Neural crest cell (in vitro differentiated cells): Measurements from ENCODE around the gene PLPP1. TPM values are rescaled to one million over a fixed set of nuclear protein-coding genes. Genes with fewer than 3 reads are reported as not detected.

ENCODE experiments used
- DNase-seq: peaks from one replicate; pipeline ENCODE4 v3.0.0; 2021; ENCODE audit warnings: low read depth, mixed read lengths, low spot score
- H3K27ac Mint-ChIP-seq: one replicate; pipeline ENCODE4 v1.8.0; 2021; ENCODE audit warnings: mild to moderate bottlenecking, mixed read lengths; ENCODE audit not compliant: unreplicated experiment
- H3K27me3 Mint-ChIP-seq: 2 replicates; pipeline ENCODE4 v1.8.0; 2021; ENCODE audit warnings: low read depth, mild to moderate bottlenecking, mixed read lengths
- H3K36me3 Mint-ChIP-seq: 2 replicates; pipeline ENCODE4 v1.8.0; 2021; ENCODE audit warnings: low read depth, mild to moderate bottlenecking, mixed read lengths
- H3K4me1 Mint-ChIP-seq: 2 replicates; pipeline ENCODE4 v1.8.0; 2021; ENCODE audit warnings: mixed read lengths
- H3K4me3 Mint-ChIP-seq: one replicate; pipeline ENCODE4 v1.8.0; 2021; ENCODE audit warnings: mild to moderate bottlenecking, mixed read lengths
- H3K9me3 Mint-ChIP-seq: 2 replicates; pipeline ENCODE4 v1.8.0; 2021; ENCODE audit warnings: mixed read lengths
- total RNA-seq: library from RNA; stranded (reverse); gene quantifications from 2 replicates; pipeline ENCODE4 v1.2.1, GENCODE V29; 2021
- TF ChIP-seq, protein P1 (sequence below): fragments of 200-600 bp; sonication (generic); conservative IDR thresholded peaks from 2 replicates; pipeline ENCODE4 v1.5.0; 2021; ENCODE audit warnings: antibody characterized with exemption, mild to moderate bottlenecking

PLPP1 gene
- total RNA-seq, 1 donor from 2014 or later, result 13.2 TPM

DNA sequence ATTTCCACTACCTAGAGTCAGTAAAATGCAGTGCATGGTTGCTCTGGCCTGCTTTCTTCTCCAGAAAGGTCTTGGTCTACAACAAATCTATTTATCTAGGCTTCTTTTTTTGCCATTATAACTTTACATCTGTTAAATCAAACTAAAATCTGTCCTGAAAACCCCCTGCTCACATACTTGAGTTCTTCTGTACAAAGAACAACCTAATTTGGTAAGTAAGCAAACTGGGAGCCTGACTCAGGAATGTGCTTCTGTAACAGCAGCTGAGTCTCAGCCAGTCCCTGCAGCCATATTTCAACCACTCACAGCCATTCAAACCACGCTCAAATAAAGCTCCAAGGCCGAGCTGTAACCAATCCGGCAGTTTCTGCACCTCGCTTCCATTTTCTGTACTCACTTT is 95.8 kb downstream of the PLPP1 start:
- no peak overlapping the region for H3K27ac Mint-ChIP-seq
- H3K4me3 Mint-ChIP-seq, result no peak overlapping the region
- H3K27me3 Mint-ChIP-seq, result no peaks in the 10 kb centered on the region
- DNase-seq, result no peak
- peaks cover 17% of the 10 kb centered on the region for H3K9me3 Mint-ChIP-seq
- H3K4me1 Mint-ChIP-seq, result peaks cover 27% of the 10 kb centered on the region
- TF ChIP-seq, protein P1, sequence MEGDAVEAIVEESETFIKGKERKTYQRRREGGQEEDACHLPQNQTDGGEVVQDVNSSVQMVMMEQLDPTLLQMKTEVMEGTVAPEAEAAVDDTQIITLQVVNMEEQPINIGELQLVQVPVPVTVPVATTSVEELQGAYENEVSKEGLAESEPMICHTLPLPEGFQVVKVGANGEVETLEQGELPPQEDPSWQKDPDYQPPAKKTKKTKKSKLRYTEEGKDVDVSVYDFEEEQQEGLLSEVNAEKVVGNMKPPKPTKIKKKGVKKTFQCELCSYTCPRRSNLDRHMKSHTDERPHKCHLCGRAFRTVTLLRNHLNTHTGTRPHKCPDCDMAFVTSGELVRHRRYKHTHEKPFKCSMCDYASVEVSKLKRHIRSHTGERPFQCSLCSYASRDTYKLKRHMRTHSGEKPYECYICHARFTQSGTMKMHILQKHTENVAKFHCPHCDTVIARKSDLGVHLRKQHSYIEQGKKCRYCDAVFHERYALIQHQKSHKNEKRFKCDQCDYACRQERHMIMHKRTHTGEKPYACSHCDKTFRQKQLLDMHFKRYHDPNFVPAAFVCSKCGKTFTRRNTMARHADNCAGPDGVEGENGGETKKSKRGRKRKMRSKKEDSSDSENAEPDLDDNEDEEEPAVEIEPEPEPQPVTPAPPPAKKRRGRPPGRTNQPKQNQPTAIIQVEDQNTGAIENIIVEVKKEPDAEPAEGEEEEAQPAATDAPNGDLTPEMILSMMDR, result no peak
- H3K36me3 Mint-ChIP-seq, result peaks cover 31% of the 10 kb centered on the region

DNA sequence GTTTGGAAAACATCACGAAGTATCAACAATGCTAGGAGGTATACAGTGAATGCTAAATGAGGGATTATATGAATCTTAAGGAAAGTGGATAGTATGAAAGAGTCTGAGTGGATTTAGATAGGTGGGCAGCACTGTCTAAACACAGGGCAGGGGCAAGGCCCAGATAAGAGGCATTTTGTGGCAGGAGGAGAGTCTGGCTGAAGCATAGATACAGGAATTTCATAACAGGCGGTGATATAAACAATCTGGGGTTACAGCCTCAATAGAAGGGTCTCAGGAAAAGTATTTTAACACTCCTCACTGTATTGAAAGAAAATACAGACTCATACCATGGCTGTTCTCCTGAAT is 96.9 kb downstream of the PLPP1 start:
- H3K9me3 Mint-ChIP-seq, result peaks cover 18% of the 10 kb centered on the region
- H3K4me3 Mint-ChIP-seq, result peak overlapping the region; percentile 0
- no peak overlapping the region for H3K27ac Mint-ChIP-seq
- no peaks in the 10 kb centered on the region for H3K27me3 Mint-ChIP-seq
- TF ChIP-seq, protein P1, result no peak
- no peak for DNase-seq
- peaks cover 34% of the 10 kb centered on the region for H3K36me3 Mint-ChIP-seq
- peaks cover 27% of the 10 kb centered on the region for H3K4me1 Mint-ChIP-seq

DNA sequence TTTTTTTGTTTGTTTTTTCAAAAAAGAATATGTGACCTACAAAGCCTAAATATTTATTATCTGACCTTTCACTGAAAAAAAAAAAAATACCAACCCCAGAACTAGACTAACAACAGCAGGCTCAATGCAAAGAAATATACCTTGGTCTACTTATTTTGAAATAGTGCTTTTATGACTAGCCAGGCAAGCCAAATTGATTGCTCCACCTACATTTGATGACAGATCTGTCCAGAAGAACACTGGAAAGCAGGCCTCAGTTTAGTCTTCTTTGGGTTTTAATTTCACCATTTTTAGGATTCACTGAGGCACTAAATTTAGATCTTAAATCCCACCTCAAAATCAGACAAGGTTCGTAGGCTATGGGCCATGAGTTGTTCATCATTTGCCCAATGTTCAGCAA is 97.3 kb downstream of the PLPP1 start:
- TF ChIP-seq, protein P1, result no peak
- Mint-ChIP-seq H3K4me1 (peaks cover 27% of the 10 kb centered on the region), H3K27me3 (no peaks in the 10 kb centered on the region), H3K36me3 (peaks cover 37% of the 10 kb centered on the region), H3K4me3 (no peak overlapping the region), H3K27ac (peak overlapping the region; percentile 48), H3K9me3 (peaks cover 22% of the 10 kb centered on the region)
- DNase-seq, result no peak

DNA sequence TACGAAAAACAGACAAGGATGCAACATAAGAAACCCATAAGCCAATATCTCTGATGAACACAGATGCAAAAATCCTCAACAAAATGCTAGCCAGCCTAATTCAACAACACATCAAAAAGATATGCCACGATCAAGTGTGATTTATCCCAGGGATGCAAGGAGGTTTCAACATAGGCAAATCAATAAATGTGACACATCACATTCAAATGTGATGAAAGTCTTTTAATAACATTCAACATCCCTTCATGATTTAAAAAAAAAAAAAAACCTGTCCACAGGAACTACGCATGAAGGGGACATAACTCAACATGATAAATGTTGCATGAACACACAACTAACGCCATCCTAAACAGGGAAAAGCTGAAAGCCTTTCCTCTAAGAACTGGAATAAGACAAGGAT is 102.2 kb downstream of the PLPP1 start:
- no peaks in the 10 kb centered on the region for H3K27me3 Mint-ChIP-seq
- DNase-seq, result no peak
- H3K27ac Mint-ChIP-seq, result no peak overlapping the region
- peaks cover 37% of the 10 kb centered on the region for H3K9me3 Mint-ChIP-seq
- H3K36me3 Mint-ChIP-seq, result peaks cover 79% of the 10 kb centered on the region
- TF ChIP-seq, protein P1, result no peak
- H3K4me3 Mint-ChIP-seq, result peak overlapping the region; percentile 29
- H3K4me1 Mint-ChIP-seq, result peaks cover under 1% of the 10 kb centered on the region

DNA sequence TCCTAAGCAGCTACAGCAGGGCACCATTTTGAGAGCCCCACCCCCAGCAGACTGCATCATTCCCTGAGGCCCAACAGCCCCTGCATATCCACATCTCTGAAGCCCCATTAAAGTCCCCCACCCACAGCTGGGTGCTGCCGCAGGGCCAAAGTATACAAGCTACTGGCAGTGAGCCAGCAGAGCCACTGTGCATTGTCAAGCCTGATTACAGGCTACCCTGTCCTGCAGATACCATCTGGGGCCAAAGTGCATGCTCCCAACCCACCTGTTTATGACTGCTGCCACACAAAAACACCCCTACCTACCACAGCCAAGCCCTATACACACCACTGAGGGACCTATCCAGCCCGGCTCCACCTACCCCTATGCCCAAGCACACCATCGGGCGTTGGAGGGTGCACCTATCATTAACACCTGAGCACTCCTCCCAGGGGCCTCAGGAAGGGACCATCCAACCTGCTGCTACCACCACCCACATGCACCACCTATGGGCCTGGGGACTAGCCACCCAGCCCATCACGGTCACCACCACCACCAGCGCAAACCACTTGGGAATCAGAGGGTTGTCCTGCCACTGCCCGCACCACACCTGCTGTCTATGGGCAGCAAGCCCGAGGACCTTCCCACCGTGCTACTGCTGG is 105.0 kb downstream of the PLPP1 start:
- Mint-ChIP-seq H3K9me3 (peaks cover 27% of the 10 kb centered on the region), H3K27ac (no peak overlapping the region), H3K36me3 (peaks cover 66% of the 10 kb centered on the region), H3K4me3 (no peak overlapping the region), H3K27me3 (no peaks in the 10 kb centered on the region), H3K4me1 (no peaks in the 10 kb centered on the region)
- DNase-seq, result no peak
- TF ChIP-seq, protein P1, result no peak
